ENCODE results near the gene DHRSX. TPM values are rescaled to one million over a fixed set of nuclear protein-coding genes. Genes with fewer than 3 reads are reported as not detected.

The DHRSX gene
- polyA plus RNA-seq, 3 donors: 12.9 to 33.2 (median 28.3) TPM

- no peaks in the 10 kb centered on the region for H4K20me1 ChIP-seq (ENCODE audit: insufficient read depth, low read length)
- H3K27ac ChIP-seq (ENCODE audit: low read depth in 1 of 2, low read length in 2 of 2): no peak overlapping the region
- no peak overlapping the region for H3K4me2 ChIP-seq (replicated peaks; ENCODE audit: extremely low read depth, low read length, poor library complexity, severe bottlenecking)
- peaks cover 0 to 3% (median 1%) of the 10 kb centered on the region in 3 donors for H3K27me3 Mint-ChIP-seq (ENCODE audit: low read depth in 3 of 3)
- no peak for TF ChIP-seq CTCF (IDR thresholded peaks at IDR 0.05)
- intact Hi-C loops (cut with micrococcal nuclease): no loop called here
- H3K9me3 ChIP-seq (replicated peaks in 1 of 2; ENCODE audit: control insufficient read depth in 1 of 2, insufficient read depth in 1 of 2, low read length in 2 of 2): peaks cover 5 to 14% of the 10 kb centered on the region in 2 donors
- no peak overlapping the region for H2AFZ ChIP-seq (ENCODE audit: insufficient read depth, low read depth, low read length, poor library complexity, severe bottlenecking)
- peaks cover 12 to 27% of the 10 kb centered on the region in 2 donors for H3K36me3 ChIP-seq (replicated peaks in 1 of 2; ENCODE audit: control insufficient read depth in 1 of 2, insufficient read depth in 2 of 2, low read length in 2 of 2)
- H3K9ac ChIP-seq (ENCODE audit: insufficient read depth, low read length, poor library complexity, severe bottlenecking): no peak overlapping the region
- peaks cover 8 to 12% (median 11%) of the 10 kb centered on the region in 7 donors for H3K9me3 Mint-ChIP-seq
- H3K4me3 ChIP-seq (replicated peaks in 1 of 3; ENCODE audit: low read depth in 2 of 3, low read length in 3 of 3): no peak overlapping the region
- H3K27ac Mint-ChIP-seq: peak overlapping the region in 1 of 7 donors; percentile 11
- H3K27me3 ChIP-seq (ENCODE audit: control insufficient read depth in 2 of 2, insufficient read depth in 2 of 2, low read length in 2 of 2): no peaks in the 10 kb centered on the region
- H3K36me3 Mint-ChIP-seq: peaks cover 20 to 31% of the 10 kb centered on the region in 2 donors
- H3K4me3 Mint-ChIP-seq: no peak overlapping the region
- DNase-seq: no peak
- WGBS (ENCODE audit: insufficient coverage): 96% methylated on average over 3 of the region's 6 CpGs
- H3K4me1 ChIP-seq (ENCODE audit: control insufficient read depth in 1 of 2, insufficient read depth in 2 of 2, low read length in 2 of 2): no peaks in the 10 kb centered on the region
- no peaks in the 10 kb centered on the region for H3K79me2 ChIP-seq (ENCODE audit: insufficient read depth, low read length)
- H3K4me1 Mint-ChIP-seq: no peaks in the 10 kb centered on the region
These were observed 111.5 kb downstream of the DHRSX start for GRCh38 chrX:2389324-2389723.

GRCh38 chrX:2388669-2389068, 112.1 kb downstream of the DHRSX start:
- peaks cover 5 to 14% of the 10 kb centered on the region in 2 donors for H3K9me3 ChIP-seq (replicated peaks in 1 of 2; ENCODE audit: control insufficient read depth in 1 of 2, insufficient read depth in 1 of 2, low read length in 2 of 2)
- DNase-seq: no peak
- no peaks in the 10 kb centered on the region for H3K4me1 ChIP-seq (ENCODE audit: control insufficient read depth in 1 of 2, insufficient read depth in 2 of 2, low read length in 2 of 2)
- H3K4me2 ChIP-seq (replicated peaks; ENCODE audit: extremely low read depth, low read length, poor library complexity, severe bottlenecking): no peak overlapping the region
- no peak overlapping the region for H3K4me3 ChIP-seq (replicated peaks in 1 of 3; ENCODE audit: low read depth in 2 of 3, low read length in 3 of 3)
- intact Hi-C loops (cut with micrococcal nuclease): no loop called here
- no peak overlapping the region for H2AFZ ChIP-seq (ENCODE audit: insufficient read depth, low read depth, low read length, poor library complexity, severe bottlenecking)
- no peaks in the 10 kb centered on the region for H3K27me3 ChIP-seq (ENCODE audit: control insufficient read depth in 2 of 2, insufficient read depth in 2 of 2, low read length in 2 of 2)
- Mint-ChIP-seq H3K27ac (peak overlapping the region in 2 of 7 donors; percentile 3 to 13), H3K4me1 (no peaks in the 10 kb centered on the region), H3K4me3 (no peak overlapping the region), H3K36me3 (peaks cover 20 to 31% of the 10 kb centered on the region in 2 donors), H3K27me3 (ENCODE audit: low read depth in 3 of 3) (peaks cover 0 to 3% (median 0%) of the 10 kb centered on the region in 3 donors), H3K9me3 (peaks cover 8 to 12% (median 11%) of the 10 kb centered on the region in 7 donors)
- H3K27ac ChIP-seq (ENCODE audit: low read depth in 1 of 2, low read length in 2 of 2): no peak overlapping the region
- H3K9ac ChIP-seq (ENCODE audit: insufficient read depth, low read length, poor library complexity, severe bottlenecking): no peak overlapping the region
- no peaks in the 10 kb centered on the region for H3K79me2 ChIP-seq (ENCODE audit: insufficient read depth, low read length)
- peaks cover 12 to 27% of the 10 kb centered on the region in 2 donors for H3K36me3 ChIP-seq (replicated peaks in 1 of 2; ENCODE audit: control insufficient read depth in 1 of 2, insufficient read depth in 2 of 2, low read length in 2 of 2)
- H4K20me1 ChIP-seq (ENCODE audit: insufficient read depth, low read length): no peaks in the 10 kb centered on the region
- WGBS (ENCODE audit: insufficient coverage): 100% methylated on average over 4 of the region's 4 CpGs
- no peak for TF ChIP-seq CTCF (IDR thresholded peaks at IDR 0.05)

All from CD14-positive monocyte (primary cell).